C4-2B (cell line): ENCODE data around the gene UCP2.

Source experiments
- ZFX ChIP-seq: fragments of 450-650 bp; IDR thresholded peaks from 2 replicates; pipeline ENCODE4 v1.6.1; 2017
- TF ChIP-seq, protein P1 (sequence below): fragments of 450-650 bp; conservative IDR thresholded peaks from 2 replicates; pipeline ENCODE4 v1.5.1; 2017; ENCODE audit warnings: mild to moderate bottlenecking

DNA sequence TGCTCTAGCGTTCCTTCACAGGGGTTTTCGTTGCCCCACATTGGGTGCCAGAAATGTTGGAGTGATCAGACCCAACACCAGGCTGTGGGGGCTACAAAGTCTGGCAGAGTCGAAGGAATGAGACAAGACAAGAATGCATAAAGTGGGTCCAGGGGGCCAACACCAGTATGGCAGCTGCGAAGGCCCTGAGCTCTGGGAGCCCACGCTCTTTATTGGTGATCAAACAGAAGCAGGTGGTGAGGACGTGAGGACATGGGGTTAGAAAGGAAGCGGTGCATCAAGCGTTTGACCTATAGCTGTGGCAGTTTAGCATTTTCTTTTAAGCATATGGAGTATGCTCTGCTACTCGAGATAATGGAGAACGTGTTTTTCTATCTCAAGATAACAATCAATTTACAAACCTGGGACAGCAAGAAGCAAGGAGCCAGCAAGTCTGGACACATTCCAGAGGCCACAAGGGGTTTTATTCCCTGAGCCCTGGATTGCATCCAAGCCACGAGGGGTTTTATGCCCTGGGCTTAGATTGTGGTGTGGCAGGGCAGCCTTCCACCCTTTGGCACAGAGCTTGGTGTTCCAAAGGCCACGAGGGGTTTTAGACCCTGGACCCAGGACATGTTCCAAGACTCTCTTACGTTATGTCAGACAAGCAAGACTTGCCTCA lies 35.7 kb downstream of the UCP2 start:
- TF ChIP-seq, protein P1, sequence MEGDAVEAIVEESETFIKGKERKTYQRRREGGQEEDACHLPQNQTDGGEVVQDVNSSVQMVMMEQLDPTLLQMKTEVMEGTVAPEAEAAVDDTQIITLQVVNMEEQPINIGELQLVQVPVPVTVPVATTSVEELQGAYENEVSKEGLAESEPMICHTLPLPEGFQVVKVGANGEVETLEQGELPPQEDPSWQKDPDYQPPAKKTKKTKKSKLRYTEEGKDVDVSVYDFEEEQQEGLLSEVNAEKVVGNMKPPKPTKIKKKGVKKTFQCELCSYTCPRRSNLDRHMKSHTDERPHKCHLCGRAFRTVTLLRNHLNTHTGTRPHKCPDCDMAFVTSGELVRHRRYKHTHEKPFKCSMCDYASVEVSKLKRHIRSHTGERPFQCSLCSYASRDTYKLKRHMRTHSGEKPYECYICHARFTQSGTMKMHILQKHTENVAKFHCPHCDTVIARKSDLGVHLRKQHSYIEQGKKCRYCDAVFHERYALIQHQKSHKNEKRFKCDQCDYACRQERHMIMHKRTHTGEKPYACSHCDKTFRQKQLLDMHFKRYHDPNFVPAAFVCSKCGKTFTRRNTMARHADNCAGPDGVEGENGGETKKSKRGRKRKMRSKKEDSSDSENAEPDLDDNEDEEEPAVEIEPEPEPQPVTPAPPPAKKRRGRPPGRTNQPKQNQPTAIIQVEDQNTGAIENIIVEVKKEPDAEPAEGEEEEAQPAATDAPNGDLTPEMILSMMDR: no peak
- no peak for TF ChIP-seq ZFX
